Spleen (tissue), 11 donors: ENCODE results near the gene BRD1. TPM values are rescaled to one million over a fixed set of nuclear protein-coding genes. Genes with fewer than 3 reads are reported as not detected.
A peak's percentile ranks its signal among the peaks of the same experiment; 100 is the strongest.

Experiments
- DNase-seq: peaks from one replicate; pipeline ENCODE4 v3.0.0-alpha.2; 2020
- H3K27ac ChIP-seq, 8 donors: fragments of 200-600 bp; sonication (generic) in 7 of 8; 1 replicate in 4 of 8; 2 replicates in 4 of 8; pipeline versions ENCODE4 v1.5.0 to v1.8.0; 2016 to 2021; ENCODE audit warnings: inconsistent platforms in 4 of 8, mild to moderate bottlenecking in 4 of 8, moderate library complexity in 1 of 8
- H3K27me3 ChIP-seq, 7 donors: fragments of 200-600 bp; sonication (generic) in 6 of 7; replicated peaks in 1 of 7; 1 replicate in 4 of 7; 2 replicates in 3 of 7; pipeline versions ENCODE4 v1.5.0 to v1.8.0; 2016 to 2021; ENCODE audit warnings: inconsistent platforms in 3 of 7, mild to moderate bottlenecking in 1 of 7
- H3K36me3 ChIP-seq, 6 donors: fragments of 200-600 bp; sonication (generic) in 5 of 6; 1 replicate in 4 of 6; 2 replicates in 2 of 6; pipeline versions ENCODE4 v1.5.0 to v1.8.0; 2016 to 2021; ENCODE audit warnings: inconsistent platforms in 2 of 6
- H3K4me1 ChIP-seq, 6 donors: fragments of 200-600 bp; sonication (generic) in 5 of 6; 1 replicate in 3 of 6; 2 replicates in 3 of 6; pipeline versions ENCODE4 v1.5.0 to v1.8.0; 2016 to 2021; ENCODE audit warnings: inconsistent platforms in 3 of 6
- H3K4me3 ChIP-seq, 8 donors: fragments of 200-600 bp; sonication (generic) in 7 of 8; 1 replicate in 4 of 8; 2 replicates in 4 of 8; pipeline versions ENCODE4 v1.5.0 to v1.8.0; 2016 to 2021; ENCODE audit warnings: inconsistent platforms in 4 of 8, mild to moderate bottlenecking in 4 of 8, moderate library complexity in 2 of 8
- H3K9me3 ChIP-seq, 8 donors: fragments of 200-600 bp; sonication (generic) in 7 of 8; 1 replicate in 4 of 8; 2 replicates in 4 of 8; pipeline versions ENCODE4 v1.5.0 to v1.8.0; 2016 to 2021; ENCODE audit warnings: inconsistent platforms in 4 of 8
- CTCF ChIP-seq, 11 experiments: fragments of 200-600 bp in 7 of 11; fragments of 450-650 bp in 4 of 11; sonication (generic) in 4 of 11; IDR thresholded peaks in 8 of 11; conservative IDR thresholded peaks in 3 of 11; 1 replicate in 7 of 11; 2 replicates in 4 of 11; pipeline versions ENCODE4 v1.4.0 to v1.8.0; 2016 to 2021; ENCODE audit warnings: antibody characterized with exemption in 11 of 11, inconsistent platforms in 4 of 11, mild to moderate bottlenecking in 1 of 11
- POLR2A ChIP-seq, 3 donors: fragments of 450-650 bp; IDR thresholded peaks; one replicate each; pipeline ENCODE4 v1.5.1; 2017; ENCODE audit warnings: antibody characterized with exemption in 3 of 3, mild to moderate bottlenecking in 1 of 3
- POLR2AphosphoS5 ChIP-seq, 3 donors: sonication (generic); formaldehyde crosslinking; IDR thresholded peaks; one replicate each; pipeline ENCODE4 v1.5.1; 2017; ENCODE audit warnings: antibody characterized with exemption in 3 of 3
- WGBS, 5 donors: extraction: QIAGEN DNeasy Blood & Tissue Kit in 3 of 5; methylation state at CpG; one replicate each; pipeline versions ENCODE4 v1.1.5 to v1.1.7; 2013 to 2018; 5-methylcytosine and 5-hydroxymethylcytosine counted together
- intact Hi-C: fragments of 100-400 bp; cut with DNase I; formaldehyde crosslinking; loops from one replicate; pipeline ENCODE4 v1.15.0; 2023; ENCODE audit warnings: low total_unique reads
- polyA plus RNA-seq, 3 donors: library from polyadenylated mRNA; stranded (reverse); fragments of 200-250 nt; gene quantifications; one replicate each; pipeline ENCODE4 v1.2.1, GENCODE V29; 2013
- total RNA-seq, 7 donors: library from RNA; depleted of rRNA in 3 of 7; stranded (reverse); fragments of >200 nt in 3 of 7; fragmentation: NEBNext Ultra II Directional in 4 of 7; extraction: Animal tissue kit (Norgen Biotek cat#: 25700) in 4 of 7; gene quantifications; one replicate each; pipeline versions ENCODE4 v1.1.0 to v1.2.1, GENCODE V29; 2016 to 2021
- donor health status: healthy with polysubstance abuse.
- donor health status: DM: no; HTN: no; CAD: no; lungs with moderate emphysema.
- donor health status: DM: no; HTN: no; CAD: no.
- donor health status: Bipolar disorder and iron deficiency.
- donor health status: healthy.
- donor health status: DM: no; HTN: no; CAD: no.
- donor health status: DM: yes; HTN: yes; CAD: no.

BRD1 gene
- total and polyA plus RNA-seq, 10 donors: 14.2 to 59.6 (median 37.4) TPM

GRCh38 chr22:49814856-49815255 is 12.8 kb downstream of the BRD1 start:
- WGBS, 5 donors: 67 to 85% (median 82%) methylated on average over 8 of the region's 8 CpGs
- Histone ChIP-seq H3K9me3 (no peaks in the 10 kb centered on the region), H3K4me3 (no peak overlapping the region), H3K27me3 (no peaks in the 10 kb centered on the region), H3K36me3 (peaks cover 0 to 82% (median 29%) of the 10 kb centered on the region in 6 donors), H3K4me1 (peaks cover 2 to 96% (median 59%) of the 10 kb centered on the region in 6 donors), H3K27ac (no peak overlapping the region)
- intact Hi-C loops: no loop called here
- no peak for TF ChIP-seq CTCF (IDR thresholded peaks at IDR 0.05 in 8 of 11, conservative IDR thresholded peaks at IDR 0.05 in 3 of 11)
- no peak for DNase-seq

- Histone ChIP-seq H3K4me1 (peaks cover 2 to 98% (median 63%) of the 10 kb centered on the region in 6 donors), H3K4me3 (no peak overlapping the region), H3K36me3 (peaks cover 0 to 78% (median 24%) of the 10 kb centered on the region in 6 donors), H3K27me3 (no peaks in the 10 kb centered on the region), H3K9me3 (no peaks in the 10 kb centered on the region), H3K27ac (no peak overlapping the region)
- 76 to 88% (median 86%) methylated on average over 13 to 14 of the region's 14 CpGs for WGBS, 5 donors
- intact Hi-C loops: no loop called here
- peak in 1 of 3 donors; percentile 41 for TF ChIP-seq POLR2AphosphoS5 (IDR thresholded peaks at IDR 0.05)
- no peak for TF ChIP-seq CTCF (IDR thresholded peaks at IDR 0.05 in 8 of 11, conservative IDR thresholded peaks at IDR 0.05 in 3 of 11)
- no peak for TF ChIP-seq POLR2A (IDR thresholded peaks at IDR 0.05)
- DNase-seq: no peak
Measured at GRCh38 chr22:49814164-49814686, 13.4 kb downstream of the BRD1 start.

GRCh38 chr22:49812838-49813237 is 14.8 kb downstream of the BRD1 start:
- Histone ChIP-seq H3K27ac (no peak overlapping the region), H3K9me3 (no peaks in the 10 kb centered on the region), H3K27me3 (no peaks in the 10 kb centered on the region), H3K4me3 (no peak overlapping the region), H3K4me1 (peaks cover 12 to 100% (median 77%) of the 10 kb centered on the region in 6 donors), H3K36me3 (peaks cover 0 to 71% (median 11%) of the 10 kb centered on the region in 6 donors)
- TF ChIP-seq POLR2AphosphoS5 (IDR thresholded peaks at IDR 0.05): peak in 2 of 3 donors; percentile 10 to 12
- no peak for TF ChIP-seq POLR2A (IDR thresholded peaks at IDR 0.05)
- TF ChIP-seq CTCF (IDR thresholded peaks at IDR 0.05 in 8 of 11, conservative IDR thresholded peaks at IDR 0.05 in 3 of 11): no peak
- no peak for DNase-seq
- 86 to 97% (median 95%) methylated on average over 11 of the region's 11 CpGs for whole genome bisulfite sequencing, 5 donors
- intact Hi-C loops: no loop called here

GRCh38 chr22:49811020-49811791 is 16.5 kb downstream of the BRD1 start:
- DNase-seq: no peak
- peaks cover 12 to 100% (median 76%) of the 10 kb centered on the region in 6 donors for H3K4me1 ChIP-seq
- peaks cover 0 to 59% (median 5%) of the 10 kb centered on the region in 6 donors for H3K36me3 ChIP-seq
- H3K9me3 ChIP-seq: no peaks in the 10 kb centered on the region
- intact Hi-C loops: no loop called here
- no peak overlapping the region for H3K27ac ChIP-seq
- H3K4me3 ChIP-seq: no peak overlapping the region
- WGBS, 5 donors: 42 to 72% (median 49%) methylated on average over 18 of the region's 18 CpGs
- no peak for TF ChIP-seq POLR2AphosphoS5 (IDR thresholded peaks at IDR 0.05)
- no peak for TF ChIP-seq CTCF (IDR thresholded peaks at IDR 0.05 in 8 of 11, conservative IDR thresholded peaks at IDR 0.05 in 3 of 11)
- TF ChIP-seq POLR2A (IDR thresholded peaks at IDR 0.05): no peak
- H3K27me3 ChIP-seq: no peaks in the 10 kb centered on the region
